Activated naive CD8-positive, alpha-beta T cell treated with anti-CD3 and anti-CD28 coated beads, Interleukin-2, amount 50 U/mL, for 16 hours (primary cell): ENCODE results near the gene IGSF9B.
A peak's percentile ranks its signal among the peaks of the same experiment; 100 is the strongest.

Experiments
- DNase-seq: peaks from one replicate; pipeline ENCODE4 v3.0.0-alpha.2; 2020; ENCODE audit warnings: low read depth, low spot score

IGSF9B gene

GRCh38 chr11:133938166-133938565, 18.6 kb downstream of the IGSF9B start:
- no peak for DNase-seq

GRCh38 chr11:133937468-133937867, 19.3 kb downstream of the IGSF9B start:
- no peak for DNase-seq

DNA sequence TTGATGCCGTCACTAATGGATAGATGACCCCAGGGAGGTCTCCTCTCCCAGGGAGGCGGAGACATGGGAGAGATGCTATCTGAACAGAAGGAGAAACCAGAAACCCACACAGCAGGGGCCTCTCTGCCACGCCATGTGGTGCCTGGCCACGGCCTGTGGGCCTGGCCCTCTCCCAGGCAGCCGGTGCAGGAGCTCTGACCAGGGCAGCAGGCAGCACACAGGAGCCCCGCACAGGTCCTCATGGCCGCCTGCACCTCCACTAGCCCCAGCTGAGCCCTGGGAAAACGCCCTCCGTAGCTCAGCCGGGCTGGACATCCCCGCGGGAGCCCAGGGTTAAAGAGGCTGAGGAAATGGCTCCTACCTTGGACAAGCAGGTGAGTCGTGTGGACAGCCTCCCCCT, 19.8 kb downstream of the IGSF9B start:
- DNase-seq, result no peak

GRCh38 chr11:133936592-133936991, 20.2 kb downstream of the IGSF9B start:
- DNase-seq, result no peak

GRCh38 chr11:133936136-133936535, 20.6 kb downstream of the IGSF9B start:
- DNase-seq, result no peak

DNA sequence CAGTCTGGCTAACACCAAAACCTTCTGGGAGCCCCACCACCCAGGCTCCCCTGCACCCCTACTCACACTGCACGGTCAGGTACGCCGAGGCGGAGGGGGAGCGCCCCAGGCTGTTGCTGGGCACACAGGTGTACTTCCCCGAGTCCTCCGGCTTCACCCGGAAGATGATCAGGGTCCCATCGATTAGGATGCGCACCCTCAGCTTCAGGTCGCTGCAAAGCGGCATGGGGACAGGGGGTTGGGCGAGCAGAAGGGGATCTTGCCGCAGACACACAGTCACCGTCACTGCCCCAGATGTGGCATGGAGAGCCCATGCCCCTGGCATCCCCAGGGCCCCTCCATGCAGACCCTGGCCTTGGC, 21.2 kb downstream of the IGSF9B start:
- DNase-seq, result no peak

DNA sequence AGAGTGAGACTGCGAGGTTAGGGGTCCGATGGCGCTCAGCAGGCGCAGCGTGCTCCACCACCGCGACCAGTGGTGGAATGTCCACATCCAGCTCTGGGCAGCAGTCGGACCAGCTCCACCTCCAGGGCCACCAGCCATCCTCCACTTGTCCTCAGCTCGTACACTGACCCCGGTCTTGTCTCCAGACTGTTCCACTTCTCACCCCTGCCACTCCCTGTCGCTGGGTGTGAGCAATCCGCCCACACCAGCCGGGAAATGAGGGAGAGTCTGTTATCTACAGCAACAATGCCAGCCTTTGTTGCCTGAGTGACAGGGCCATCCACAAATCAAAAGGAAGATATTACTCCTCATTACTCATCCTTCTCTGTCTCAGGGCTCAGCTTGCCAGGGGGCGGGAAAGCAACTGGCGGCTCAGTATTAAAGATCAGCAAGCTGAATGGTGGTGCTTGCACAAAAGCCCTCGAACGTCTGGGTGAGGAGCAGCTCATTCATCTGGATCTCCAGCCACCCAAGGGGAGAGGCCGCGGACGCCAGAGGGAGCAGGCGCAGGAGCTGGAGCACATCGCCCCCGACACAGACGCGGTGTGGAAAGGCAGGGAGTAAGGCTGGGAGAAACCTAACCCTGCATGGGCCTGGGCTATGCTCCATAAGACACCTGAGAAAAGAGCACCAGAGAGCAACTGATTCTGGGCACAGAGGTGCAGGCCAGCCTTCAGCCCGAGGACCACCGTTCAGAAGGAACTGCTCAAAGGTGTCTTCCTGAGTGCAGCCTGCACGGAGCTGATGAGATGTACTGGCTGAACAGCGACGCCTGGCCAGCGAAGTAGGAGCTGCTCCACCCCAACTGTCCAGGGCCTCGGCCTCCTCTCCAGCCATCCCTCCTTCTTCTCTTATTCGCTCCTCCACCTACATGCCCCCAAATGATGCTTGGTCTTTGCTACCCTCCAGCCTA, 21.9 kb downstream of the IGSF9B start:
- no peak for DNase-seq

- no peak for DNase-seq
Measured at GRCh38 chr11:133934096-133934495, 22.7 kb downstream of the IGSF9B start.

- DNase-seq, result no peak
Measured at GRCh38 chr11:133931449-133932060, 25.2 kb downstream of the IGSF9B start.

- no peak for DNase-seq
Measured at GRCh38 chr11:133930767-133931448, 25.9 kb downstream of the IGSF9B start.

- no peak for DNase-seq
Measured at GRCh38 chr11:133930053-133930766, 26.6 kb downstream of the IGSF9B start.

DNA sequence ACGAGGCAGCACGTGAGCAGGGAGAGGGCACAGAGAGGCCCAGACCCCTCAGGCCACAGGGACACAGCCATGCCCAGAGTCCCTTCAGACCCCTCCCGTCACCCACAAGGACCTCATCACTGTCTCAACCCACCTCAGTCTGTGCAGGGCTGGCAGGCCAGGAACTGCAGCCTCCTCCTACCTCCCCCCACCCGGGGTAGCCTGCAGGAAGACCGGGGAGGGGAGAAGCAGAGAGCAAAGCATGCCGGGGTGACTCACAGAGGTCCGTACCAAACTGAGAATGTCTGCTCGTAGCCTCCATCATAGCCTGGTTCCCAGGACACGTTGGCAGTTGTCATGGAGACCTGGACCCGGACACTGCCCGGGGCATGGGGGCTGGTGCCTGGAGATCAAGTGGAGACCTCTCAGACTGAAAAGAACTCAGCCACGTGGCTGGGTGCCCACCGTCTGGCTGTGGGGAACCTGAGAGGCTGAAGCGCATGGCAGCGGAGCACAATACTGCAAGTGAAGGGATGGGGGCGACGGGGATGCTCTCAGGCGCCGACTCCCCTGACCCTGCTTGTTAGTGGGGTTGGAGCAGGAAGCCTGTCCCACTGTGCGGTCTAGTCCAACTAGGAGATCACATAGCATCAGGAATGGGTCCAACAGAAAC, 27.2 kb downstream of the IGSF9B start:
- DNase-seq, result no peak

DNA sequence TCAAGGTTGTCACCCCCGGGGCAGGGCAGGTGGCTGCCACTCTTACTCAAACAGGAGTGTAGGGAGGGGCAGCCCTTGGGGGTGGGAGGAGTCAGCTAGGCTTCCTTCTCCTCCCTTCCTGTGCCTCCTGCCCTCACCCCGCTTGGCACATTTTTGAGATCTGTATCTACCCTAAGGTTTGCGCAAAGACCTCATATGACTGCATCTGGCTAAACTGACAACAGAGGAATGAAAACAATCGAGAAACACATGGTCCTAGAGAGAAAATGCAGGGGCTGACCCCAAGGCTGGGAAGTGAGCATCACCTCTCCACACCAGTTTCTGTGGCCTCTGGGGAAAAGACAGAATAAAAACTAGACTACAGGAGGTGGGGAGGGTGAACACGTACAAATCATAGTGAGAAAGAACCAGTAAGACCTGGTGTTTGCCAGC, 28.1 kb downstream of the IGSF9B start:
- DNase-seq, result no peak

GRCh38 chr11:133927690-133928627, 28.8 kb downstream of the IGSF9B start:
- peak; percentile 38 for DNase-seq

DNA sequence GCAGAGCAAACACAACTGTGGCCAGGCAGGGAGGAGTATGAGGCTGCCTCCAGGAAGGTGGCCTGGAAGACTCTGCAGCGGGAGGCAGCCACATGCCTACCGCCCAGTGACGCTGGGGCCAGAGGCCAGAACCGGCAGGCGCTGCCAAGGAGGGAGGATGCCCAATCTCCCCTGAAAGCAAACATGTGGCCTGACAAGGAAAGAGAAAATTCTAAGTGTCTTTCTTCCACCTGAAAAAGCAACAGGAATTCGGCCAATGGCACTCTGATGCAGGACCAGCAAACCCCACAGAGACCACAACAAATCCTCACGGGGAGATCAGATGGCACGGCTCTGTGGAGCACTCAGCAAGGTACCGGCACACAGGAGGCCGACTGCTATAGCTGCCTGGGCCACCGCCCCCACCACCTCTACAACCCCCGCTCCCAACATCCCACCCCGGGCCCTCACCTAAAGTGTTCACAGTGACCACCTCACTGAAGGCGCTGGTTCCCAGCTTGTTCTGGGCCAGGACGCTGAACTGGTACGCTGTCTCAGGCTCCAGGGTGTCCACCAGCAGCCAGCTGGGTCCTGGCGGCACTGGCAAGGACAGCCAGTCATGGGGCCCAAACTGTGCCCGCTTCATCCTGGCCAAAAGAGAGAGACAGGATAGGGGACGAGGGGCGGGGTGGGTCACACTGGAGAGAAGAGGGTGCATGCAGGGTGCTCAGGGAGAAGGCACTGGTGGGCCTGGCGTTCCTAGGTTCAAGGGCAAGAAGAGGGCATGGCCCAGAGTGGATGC, 30.1 kb downstream of the IGSF9B start:
- DNase-seq, result no peak

- DNase-seq, result no peak
Measured at GRCh38 chr11:133925756-133926155, 31.0 kb downstream of the IGSF9B start.

DNA sequence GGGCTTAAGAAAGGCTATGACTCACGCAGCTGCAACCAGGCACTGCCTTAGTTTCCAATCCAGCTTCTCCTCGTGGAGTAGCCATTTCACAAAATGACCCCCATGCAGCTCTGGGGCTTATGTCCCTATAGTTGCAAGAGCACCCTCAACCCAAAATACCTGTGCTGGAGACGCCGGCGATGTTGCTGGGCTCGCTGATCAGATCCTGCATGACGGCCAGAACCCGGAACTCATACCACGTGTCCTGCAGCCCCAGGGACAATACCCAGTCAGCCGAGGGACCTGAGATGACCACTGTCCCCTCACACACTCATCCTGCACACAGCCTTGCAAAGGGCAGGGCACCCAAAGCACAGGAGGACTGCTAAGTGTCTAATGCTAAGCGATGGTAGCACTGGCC, 32.1 kb downstream of the IGSF9B start:
- DNase-seq, result no peak

GRCh38 chr11:133922078-133922870, 34.5 kb downstream of the IGSF9B start:
- DNase-seq, result no peak

- DNase-seq, result no peak
Measured at GRCh38 chr11:133921513-133921912, 35.3 kb downstream of the IGSF9B start.
